Smooth muscle cell (in vitro differentiated cells): ENCODE results near the gene TCP11. TPM values are rescaled to one million over a fixed set of nuclear protein-coding genes. Genes with fewer than 3 reads are reported as not detected.

Experiments
- DNase-seq: peaks from one replicate; lab custom pipeline; 2025; ENCODE audit not compliant: unreplicated experiment; lab: John Stamatoyannopoulos, UW
- H2AFZ ChIP-seq: fragments of 200-600 bp; sonication (generic); 2 replicates; pipeline ENCODE4 v1.6.0; 2016; ENCODE audit warnings: antibody characterized with exemption, low read depth, mild to moderate bottlenecking
- H3F3A ChIP-seq: fragments of 200-600 bp; sonication (generic); 2 replicates; pipeline ENCODE4 v1.6.0; 2017; ENCODE audit warnings: antibody characterized with exemption, low read depth
- H3K27ac ChIP-seq: fragments of 200-600 bp; sonication (generic); 2 replicates; pipeline ENCODE4 v1.5.1; 2016; ENCODE audit warnings: low read depth, mild to moderate bottlenecking
- H3K27me3 ChIP-seq: fragments of 200-600 bp; sonication (generic); 2 replicates; pipeline ENCODE4 v1.6.1; 2016; ENCODE audit warnings: low read depth, mild to moderate bottlenecking
- H3K36me3 ChIP-seq: fragments of 200-600 bp; sonication (generic); 2 replicates; pipeline ENCODE4 v1.5.1; 2016; ENCODE audit warnings: low read depth
- H3K4me1 ChIP-seq: fragments of 200-600 bp; sonication (generic); 2 replicates; pipeline ENCODE4 v1.5.1; 2016; ENCODE audit warnings: low read depth
- H3K4me2 ChIP-seq: fragments of 200-600 bp; sonication (generic); 2 replicates; pipeline ENCODE4 v1.6.0; 2016; ENCODE audit warnings: mild to moderate bottlenecking
- H3K4me3 ChIP-seq: fragments of 200-600 bp; sonication (generic); 2 replicates; pipeline ENCODE4 v1.5.1; 2016; ENCODE audit warnings: mild to moderate bottlenecking
- H3K79me2 ChIP-seq: fragments of 200-600 bp; sonication (generic); 2 replicates; pipeline ENCODE4 v1.6.0; 2016; ENCODE audit warnings: low read depth, mild to moderate bottlenecking
- H3K9ac ChIP-seq: fragments of 200-600 bp; sonication (generic); 2 replicates; pipeline ENCODE4 v1.6.0; 2016; ENCODE audit warnings: low read depth
- H3K9me3 ChIP-seq: fragments of 200-600 bp; sonication (generic); replicated peaks from 2 replicates; pipeline ENCODE4 v1.5.1; 2016; ENCODE audit warnings: low read depth
- H4K20me1 ChIP-seq: fragments of 200-600 bp; sonication (generic); 2 replicates; pipeline ENCODE4 v1.6.0; 2016; ENCODE audit warnings: low read depth
- WGBS: methylation state at CpG from one replicate; pipeline ENCODE4 v1.1.7; 2016; ENCODE audit warnings: low lambda C conversion rate; 5-methylcytosine and 5-hydroxymethylcytosine counted together
- polyA plus RNA-seq: library from polyadenylated mRNA; unstranded; fragments of >200 nt; fragmentation: Nextera tagmentation; extraction: Ambion mirVana; gene quantifications from 2 replicates; pipeline ENCODE4 v1.2.1, GENCODE V29; 2016
- total RNA-seq: library from RNA; depleted of rRNA; stranded (reverse); fragments of >200 nt; gene quantifications from 2 replicates; pipeline ENCODE4 v1.2.3, GENCODE V29; 2014
- TF ChIP-seq, protein P1 (sequence below): fragments of 200-600 bp; sonication (generic); IDR thresholded peaks from 2 replicates; pipeline ENCODE4 v1.5.1; 2017; ENCODE audit warnings: borderline replicate concordance, mild to moderate bottlenecking, antibody characterized with exemption; ENCODE audit not compliant: insufficient read depth, poor library complexity, severe bottlenecking

Gene TCP11
- total and polyA plus RNA-seq, 2 experiments from 2014 or later: 0.64 TPM; not detected in 1

DNA sequence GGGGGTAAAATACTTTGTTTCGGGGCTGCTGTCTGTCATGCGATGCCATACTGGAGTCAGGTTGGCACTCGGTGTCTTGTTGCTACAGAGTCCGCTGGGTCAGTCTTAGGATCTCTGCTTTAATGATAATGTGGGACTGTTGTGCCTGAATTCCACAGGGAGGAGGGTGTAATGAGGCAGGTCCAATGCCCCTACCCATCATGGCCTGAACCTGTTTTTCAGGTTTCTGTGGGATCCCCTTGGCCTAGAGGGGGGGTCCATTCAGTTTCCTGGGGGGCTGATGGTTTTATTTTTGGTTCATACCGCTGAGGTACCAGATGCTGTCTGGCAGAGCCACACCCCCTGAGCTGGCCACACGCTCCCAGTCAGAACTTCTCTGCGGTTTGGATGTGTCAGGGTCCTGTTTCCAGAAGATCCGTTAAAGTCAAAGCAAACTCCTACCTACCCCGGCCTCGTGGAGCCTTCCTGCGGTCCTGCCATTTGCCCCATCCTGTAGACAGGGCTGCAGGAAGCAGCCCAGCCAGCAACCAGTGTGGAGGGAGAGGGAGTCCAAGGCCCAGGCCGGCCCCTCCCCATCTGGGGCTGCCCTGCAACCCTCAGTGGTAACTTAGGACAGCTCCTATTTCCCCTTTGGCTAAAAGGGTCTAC is 69.7 kb downstream of the TCP11 start:
- H3K4me2 ChIP-seq: no peak overlapping the region
- TF ChIP-seq, protein P1, sequence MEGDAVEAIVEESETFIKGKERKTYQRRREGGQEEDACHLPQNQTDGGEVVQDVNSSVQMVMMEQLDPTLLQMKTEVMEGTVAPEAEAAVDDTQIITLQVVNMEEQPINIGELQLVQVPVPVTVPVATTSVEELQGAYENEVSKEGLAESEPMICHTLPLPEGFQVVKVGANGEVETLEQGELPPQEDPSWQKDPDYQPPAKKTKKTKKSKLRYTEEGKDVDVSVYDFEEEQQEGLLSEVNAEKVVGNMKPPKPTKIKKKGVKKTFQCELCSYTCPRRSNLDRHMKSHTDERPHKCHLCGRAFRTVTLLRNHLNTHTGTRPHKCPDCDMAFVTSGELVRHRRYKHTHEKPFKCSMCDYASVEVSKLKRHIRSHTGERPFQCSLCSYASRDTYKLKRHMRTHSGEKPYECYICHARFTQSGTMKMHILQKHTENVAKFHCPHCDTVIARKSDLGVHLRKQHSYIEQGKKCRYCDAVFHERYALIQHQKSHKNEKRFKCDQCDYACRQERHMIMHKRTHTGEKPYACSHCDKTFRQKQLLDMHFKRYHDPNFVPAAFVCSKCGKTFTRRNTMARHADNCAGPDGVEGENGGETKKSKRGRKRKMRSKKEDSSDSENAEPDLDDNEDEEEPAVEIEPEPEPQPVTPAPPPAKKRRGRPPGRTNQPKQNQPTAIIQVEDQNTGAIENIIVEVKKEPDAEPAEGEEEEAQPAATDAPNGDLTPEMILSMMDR: no peak
- DNase-seq: no peak
- H3K27ac ChIP-seq: no peak overlapping the region
- no peaks in the 10 kb centered on the region for H3F3A ChIP-seq
- no peaks in the 10 kb centered on the region for H3K36me3 ChIP-seq
- no peaks in the 10 kb centered on the region for H3K4me1 ChIP-seq
- H3K9me3 ChIP-seq: no peaks in the 10 kb centered on the region
- no peak overlapping the region for H3K9ac ChIP-seq
- peaks cover 5% of the 10 kb centered on the region for H3K79me2 ChIP-seq
- H3K4me3 ChIP-seq: no peak overlapping the region
- H3K27me3 ChIP-seq: no peaks in the 10 kb centered on the region
- 77% methylated on average over 12 of the region's 12 CpGs for WGBS
- H2AFZ ChIP-seq: no peak overlapping the region
- H4K20me1 ChIP-seq: peaks cover 17% of the 10 kb centered on the region

DNA sequence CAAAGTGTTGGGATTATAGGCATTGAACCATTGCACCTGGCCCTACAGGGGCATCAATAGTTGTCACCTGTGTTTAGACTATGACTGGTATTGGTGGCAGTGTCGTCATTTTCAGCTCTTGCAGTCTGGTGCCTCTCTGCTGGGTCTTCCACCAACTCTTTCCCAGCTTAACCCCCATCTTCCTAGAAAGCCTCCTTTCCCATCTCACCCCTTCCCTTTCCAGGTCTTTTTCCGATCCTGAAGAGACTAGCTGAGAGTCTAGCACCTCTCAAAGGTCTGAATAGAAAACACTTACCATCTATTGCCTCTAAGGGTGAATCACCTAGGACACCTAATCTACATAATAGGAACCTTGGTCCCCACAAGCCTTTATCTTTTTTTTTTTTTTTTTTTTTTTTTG is 71.0 kb downstream of the TCP11 start:
- H3K9ac ChIP-seq: no peak overlapping the region
- H4K20me1 ChIP-seq: peaks cover 17% of the 10 kb centered on the region
- H3K4me2 ChIP-seq: no peak overlapping the region
- no peak overlapping the region for H2AFZ ChIP-seq
- no peaks in the 10 kb centered on the region for H3K36me3 ChIP-seq
- H3K4me3 ChIP-seq: no peak overlapping the region
- TF ChIP-seq, protein P1: no peak
- H3K27me3 ChIP-seq: no peaks in the 10 kb centered on the region
- no peak overlapping the region for H3K27ac ChIP-seq
- H3K9me3 ChIP-seq: no peaks in the 10 kb centered on the region
- WGBS: 95% methylated on average over 2 of the region's 2 CpGs
- no peaks in the 10 kb centered on the region for H3K4me1 ChIP-seq
- peaks cover 5% of the 10 kb centered on the region for H3K79me2 ChIP-seq
- DNase-seq: no peak
- H3F3A ChIP-seq: no peaks in the 10 kb centered on the region

DNA sequence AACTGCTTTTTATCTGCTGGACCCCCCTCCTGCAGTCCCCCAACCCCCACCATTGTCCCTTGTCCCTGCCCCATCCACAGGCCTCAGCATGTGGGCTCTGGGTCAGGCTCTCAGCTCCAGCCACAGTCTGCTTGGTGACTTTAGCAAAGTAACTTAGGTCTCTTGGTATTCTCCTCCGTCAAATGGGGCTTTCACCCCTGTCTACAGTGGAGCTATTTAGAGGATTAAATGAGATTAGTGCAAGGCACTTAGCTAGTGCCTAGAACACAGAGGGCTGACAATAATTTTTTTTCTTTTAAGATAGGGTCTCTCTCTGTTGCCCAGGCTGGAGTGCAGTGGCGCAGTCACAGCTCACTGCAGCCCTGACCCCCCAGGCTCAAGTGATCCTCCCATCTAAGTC is 71.9 kb downstream of the TCP11 start:
- Histone ChIP-seq H3K79me2 (peaks cover 5% of the 10 kb centered on the region), H3K36me3 (no peaks in the 10 kb centered on the region), H3K4me2 (no peak overlapping the region), H3K27me3 (no peaks in the 10 kb centered on the region), H3K9ac (no peak overlapping the region), H2AFZ (no peak overlapping the region), H3K4me1 (no peaks in the 10 kb centered on the region), H3K27ac (no peak overlapping the region), H3F3A (no peaks in the 10 kb centered on the region), H4K20me1 (peaks cover 17% of the 10 kb centered on the region), H3K9me3 (no peaks in the 10 kb centered on the region), H3K4me3 (no peak overlapping the region)
- TF ChIP-seq, protein P1: no peak
- 56% methylated on average over 2 of the region's 2 CpGs for whole genome bisulfite sequencing
- no peak for DNase-seq

DNA sequence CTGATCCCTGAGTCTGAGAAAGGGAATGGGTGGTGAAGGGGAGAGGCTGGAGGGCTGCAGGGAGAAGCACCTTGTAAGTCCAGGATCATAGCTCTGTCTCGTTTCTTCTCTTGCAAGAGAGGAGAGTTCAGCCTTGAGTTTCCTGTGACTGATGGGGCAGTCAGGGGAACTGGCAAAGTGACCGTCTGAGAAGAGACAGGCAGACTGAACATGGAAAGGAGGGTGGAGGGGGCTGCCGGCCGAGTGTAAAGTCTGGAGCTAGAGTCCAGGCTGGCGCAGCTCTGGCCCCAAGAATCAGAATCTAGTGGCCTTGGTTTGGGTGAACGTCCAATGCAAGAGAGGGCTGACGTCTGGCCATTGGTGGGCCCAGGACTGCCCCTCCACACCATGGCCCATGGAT is 72.5 kb downstream of the TCP11 start:
- no peak overlapping the region for H3K4me3 ChIP-seq
- WGBS: 55% methylated on average over 7 of the region's 7 CpGs
- TF ChIP-seq, protein P1: no peak
- no peak overlapping the region for H2AFZ ChIP-seq
- H3K27ac ChIP-seq: no peak overlapping the region
- H4K20me1 ChIP-seq: peaks cover 17% of the 10 kb centered on the region
- H3K9me3 ChIP-seq: no peaks in the 10 kb centered on the region
- H3K79me2 ChIP-seq: peaks cover 5% of the 10 kb centered on the region
- H3K4me1 ChIP-seq: no peaks in the 10 kb centered on the region
- no peaks in the 10 kb centered on the region for H3F3A ChIP-seq
- no peaks in the 10 kb centered on the region for H3K36me3 ChIP-seq
- H3K27me3 ChIP-seq: no peaks in the 10 kb centered on the region
- no peak overlapping the region for H3K4me2 ChIP-seq
- H3K9ac ChIP-seq: no peak overlapping the region
- no peak for DNase-seq
